ENCODE data around the gene PPP1R11. TPM values are rescaled to one million over a fixed set of nuclear protein-coding genes. Genes with fewer than 3 reads are reported as not detected.
"Not testable (repeated sequence)": the region's sequence is repeated elsewhere in the genome, so short reads cannot be mapped to it uniquely, and the experiment has no call there.

PPP1R11 gene
- total RNA-seq, 1 donor from 2014 or later: 76.9 TPM

DNA sequence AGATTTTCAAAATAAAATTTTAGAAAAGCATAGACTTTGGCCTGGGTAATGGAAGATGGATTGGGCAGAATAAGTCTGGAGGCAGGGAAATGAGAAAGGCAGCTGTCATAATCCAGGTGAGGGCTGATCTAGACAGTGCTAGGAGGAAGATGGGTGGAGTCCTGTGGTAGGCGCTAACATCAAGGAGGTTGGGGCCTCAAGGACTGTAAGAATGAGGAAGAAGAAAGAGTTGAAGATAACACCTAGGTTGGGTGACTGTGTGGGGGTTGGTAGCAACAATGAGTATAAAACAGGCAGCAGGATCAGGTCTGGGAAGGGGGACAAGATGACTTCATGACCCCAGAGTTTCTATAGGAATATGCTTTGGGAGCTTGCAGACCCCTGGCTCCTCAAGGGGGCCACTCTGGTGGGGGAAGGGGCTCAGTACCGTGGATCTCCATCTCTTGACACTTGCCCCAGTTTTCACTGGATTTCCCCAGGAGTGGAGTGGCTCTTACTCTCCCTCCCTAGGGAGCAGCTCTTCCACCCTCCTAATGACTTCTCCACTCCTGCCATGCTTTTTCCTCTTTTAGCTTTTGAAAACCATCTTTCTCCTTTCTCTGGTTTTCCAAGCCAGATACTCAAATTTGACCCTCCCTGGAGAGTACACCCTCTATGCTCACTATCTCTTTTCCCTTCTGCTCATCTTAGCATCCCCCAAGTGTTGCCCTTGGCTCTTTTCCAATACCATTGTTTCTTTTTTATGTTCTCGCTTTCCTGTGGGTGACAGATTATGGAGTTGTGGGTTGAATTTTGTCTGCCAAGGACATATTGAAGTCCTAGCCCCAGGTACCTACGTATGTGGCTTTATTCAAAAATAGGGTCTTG, 31.1 kb downstream of the PPP1R11 start:
- DNase-seq (ENCODE audit: low spot score): peak; percentile 66

DNA sequence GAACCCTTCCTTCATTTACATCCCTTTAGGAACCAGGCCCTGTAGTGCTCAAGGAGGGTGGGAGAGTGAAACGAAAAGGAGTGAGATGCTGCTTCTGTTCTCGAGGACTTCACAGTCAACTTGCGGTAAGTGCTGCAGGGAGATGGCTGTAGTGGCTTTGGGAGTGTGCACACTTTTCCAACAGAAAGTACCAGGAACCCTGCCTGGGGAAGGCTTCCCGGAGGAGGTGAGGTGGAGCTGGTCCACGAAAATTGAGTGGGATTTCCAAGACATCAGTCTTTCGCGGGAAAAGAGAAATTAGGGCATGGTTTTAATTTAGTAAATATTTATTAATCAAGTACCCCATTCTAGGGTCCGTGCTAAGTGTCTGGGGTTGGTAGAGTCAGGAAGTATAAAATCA, 33.2 kb downstream of the PPP1R11 start:
- DNase-seq (ENCODE audit: low spot score): no peak

DNA sequence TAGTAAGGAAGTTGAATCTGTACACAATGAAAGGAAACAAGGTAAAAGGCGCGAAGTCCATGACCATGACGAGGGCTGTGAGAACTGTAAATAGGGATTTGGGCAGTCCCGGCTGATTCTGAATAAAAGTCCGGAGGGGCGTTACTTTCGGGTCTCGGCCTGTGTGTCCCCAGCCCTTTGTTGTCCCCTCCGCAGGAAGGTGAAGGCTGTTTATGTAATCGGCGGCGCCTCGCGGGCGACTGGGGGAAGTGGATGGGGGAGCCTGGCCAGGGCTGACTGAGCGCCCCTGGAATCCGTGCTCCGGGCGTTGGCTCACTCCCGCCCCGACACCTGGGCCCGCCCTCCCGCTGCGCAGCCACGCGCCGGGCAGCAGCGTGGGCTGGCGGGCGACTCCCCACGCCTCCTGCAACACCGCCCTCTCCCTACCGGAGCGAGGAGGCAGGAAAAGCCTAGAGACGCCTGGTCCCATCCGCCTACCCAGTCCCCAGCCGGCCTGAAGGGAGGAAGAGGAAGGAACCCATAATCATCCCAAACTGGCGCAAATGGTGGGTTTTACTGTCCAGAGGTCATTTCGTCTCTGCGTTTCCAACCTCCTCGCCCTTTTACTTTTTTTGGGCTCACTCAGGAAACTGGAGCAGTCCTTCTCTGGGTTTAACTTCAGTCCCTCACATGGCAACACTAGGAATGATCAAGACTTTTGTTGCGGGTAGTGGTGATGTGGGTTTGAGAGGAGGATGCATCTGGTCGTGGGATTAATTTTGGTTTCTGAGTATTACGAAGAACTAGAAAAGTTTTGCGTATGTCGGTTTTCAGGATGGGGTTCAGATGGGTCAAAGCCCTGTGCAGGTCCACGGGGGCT, 33.8 kb downstream of the PPP1R11 start:
- DNase-seq (ENCODE audit: low spot score): peak; percentile 55

DNA sequence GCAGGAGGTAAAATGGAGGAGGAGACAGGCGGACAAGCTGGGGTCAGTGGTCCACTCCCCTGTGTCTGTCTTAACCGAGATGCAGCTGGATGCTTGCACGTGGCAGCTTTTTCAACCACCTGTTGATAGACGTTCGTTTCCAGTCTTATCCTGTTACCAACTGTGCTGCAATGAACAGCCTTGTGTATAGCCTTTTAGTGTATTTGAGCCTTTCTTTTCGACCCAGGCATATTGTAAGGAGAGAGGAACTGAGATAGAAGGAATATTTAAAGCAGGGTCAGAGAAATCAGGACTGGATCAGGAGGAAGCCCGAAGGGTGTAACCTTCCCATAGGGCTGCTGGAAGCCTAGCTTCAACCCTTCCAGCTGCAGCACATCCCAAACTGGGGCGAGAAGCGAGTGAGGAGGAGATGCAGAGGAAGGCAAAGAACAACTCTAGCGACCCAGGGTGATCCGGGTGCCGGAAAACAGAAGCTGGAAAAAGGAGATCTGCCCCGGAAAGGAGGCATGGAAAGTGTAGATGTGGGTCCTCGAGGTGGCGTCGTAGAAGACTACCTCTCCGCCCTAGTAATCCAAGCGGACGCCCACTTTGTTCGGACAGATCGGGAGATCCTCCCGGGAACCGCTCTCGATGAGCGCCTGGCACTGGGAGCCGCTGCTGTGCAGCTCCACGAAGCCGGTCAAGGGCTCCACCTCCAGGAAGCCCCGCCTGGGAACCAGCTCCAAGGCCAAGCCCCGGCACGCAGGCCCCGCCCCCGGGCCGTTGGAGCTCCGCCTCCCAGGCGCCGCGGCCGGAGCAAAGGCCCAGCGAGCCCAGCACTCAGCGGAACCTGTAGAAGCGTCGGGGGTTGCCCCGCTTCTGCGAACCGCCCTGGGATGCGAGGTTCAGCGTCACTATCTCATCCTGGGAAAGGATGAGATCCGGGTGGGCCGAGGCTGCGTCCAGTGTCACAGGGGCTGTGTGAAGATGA, 34.7 kb downstream of the PPP1R11 start:
- peak; percentile 93 for DNase-seq (ENCODE audit: low spot score)

DNA sequence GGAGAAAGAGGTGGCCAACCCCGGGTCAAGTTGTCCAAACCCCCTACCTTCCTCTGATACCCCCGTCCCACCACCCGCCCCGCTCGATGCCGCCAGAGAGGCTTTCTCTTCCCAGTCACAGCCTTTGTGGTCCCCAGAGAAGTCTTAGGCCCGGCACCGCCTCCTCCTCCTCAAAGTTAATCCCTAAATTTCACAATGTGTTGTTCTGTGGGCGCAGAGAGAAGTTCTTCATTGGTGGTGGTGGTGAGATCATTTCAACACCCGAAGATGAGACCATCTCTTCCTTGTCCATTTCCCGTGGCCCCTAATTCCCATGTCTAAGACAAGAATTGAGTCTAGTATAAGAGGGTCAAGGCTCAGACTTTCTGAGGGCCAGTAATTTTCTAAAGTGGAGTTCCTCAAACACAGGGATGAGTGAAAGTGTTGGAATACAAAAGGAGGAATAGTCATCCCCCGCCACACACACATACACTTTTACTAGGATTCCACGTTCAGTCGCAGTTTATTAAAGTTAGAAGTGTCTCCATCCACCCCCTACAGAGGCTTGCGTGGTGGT, 35.5 kb downstream of the PPP1R11 start:
- no peak for DNase-seq (ENCODE audit: low spot score)

DNA sequence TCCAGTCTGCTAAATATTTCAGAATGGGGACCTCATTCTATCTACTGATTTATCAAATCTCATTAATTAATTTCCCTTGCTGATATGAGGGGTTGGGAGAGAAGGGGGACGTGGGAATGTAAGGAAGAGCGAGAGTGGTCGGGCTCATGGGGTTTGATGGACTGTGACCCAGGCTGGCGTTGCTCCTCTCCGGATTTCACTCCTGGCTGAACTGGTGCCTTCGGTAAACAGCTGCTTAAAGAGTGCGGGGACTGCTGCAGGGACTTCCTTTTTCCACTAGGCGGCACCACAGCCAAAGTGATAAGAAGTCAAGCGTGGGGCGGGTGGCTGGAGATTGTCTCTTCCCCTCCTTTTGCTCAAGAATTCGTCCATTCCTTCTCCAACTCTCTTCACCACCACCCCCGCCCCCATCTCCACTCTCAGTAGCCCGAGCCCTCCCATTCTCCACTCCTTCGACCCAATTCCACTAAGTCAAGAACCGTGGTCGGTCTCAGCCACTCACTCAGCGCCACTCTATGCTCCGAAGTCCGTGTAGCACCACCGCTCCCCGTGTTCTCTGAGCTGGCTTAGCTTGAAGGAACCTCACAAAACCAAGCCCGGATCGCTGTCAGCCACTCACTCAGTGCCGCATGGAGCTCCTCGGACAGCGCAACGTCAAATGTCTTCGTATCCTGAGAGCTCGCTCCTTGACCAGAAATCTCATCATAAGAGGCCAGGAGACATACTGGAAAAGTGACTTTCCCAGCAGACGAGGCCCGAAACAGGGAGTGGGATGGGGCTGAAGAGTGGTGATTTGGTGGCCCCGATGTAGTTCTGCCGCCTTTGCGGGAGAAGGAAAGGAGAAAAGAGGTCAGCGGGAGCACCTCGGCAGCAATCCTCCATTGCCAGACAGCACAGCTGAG, 36.2 kb downstream of the PPP1R11 start:
- peak; percentile 93 for DNase-seq (ENCODE audit: low spot score)

DNA sequence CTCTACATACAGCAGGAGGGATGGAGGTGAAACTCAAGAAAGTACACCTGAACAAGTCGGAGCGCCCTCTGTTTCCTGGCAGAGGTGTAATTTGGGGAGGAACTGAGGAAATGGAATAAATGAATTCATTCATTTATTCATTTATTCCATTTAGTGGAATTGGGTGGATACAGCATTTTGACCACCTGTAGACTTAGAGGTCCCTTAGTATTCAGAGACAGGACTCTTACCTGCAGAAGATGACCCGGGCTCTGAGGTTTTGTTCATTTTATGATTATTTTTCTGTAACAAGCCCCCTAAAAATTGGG, 36.8 kb downstream of the PPP1R11 start:
- DNase-seq (ENCODE audit: low spot score): no peak

DNA sequence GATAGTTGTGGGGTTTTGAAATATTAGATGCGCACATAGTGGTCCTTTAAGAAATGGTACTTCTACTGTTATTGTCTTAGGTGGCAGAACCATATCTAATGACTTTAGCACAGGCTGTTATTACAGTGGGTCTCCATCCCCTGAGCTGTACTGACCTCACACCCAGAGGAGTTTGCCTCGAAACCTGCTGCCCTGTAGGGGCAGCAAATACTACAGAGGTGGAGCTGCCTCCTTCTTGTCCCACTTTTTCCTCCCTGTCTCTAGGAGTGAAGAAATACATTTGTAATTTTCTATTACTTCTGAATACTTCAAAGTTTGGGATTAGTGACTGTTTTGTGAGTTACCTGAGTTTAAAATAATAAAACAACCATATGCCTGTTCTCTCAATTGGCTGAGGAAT, 37.7 kb downstream of the PPP1R11 start:
- DNase-seq (ENCODE audit: low spot score): no peak

DNA sequence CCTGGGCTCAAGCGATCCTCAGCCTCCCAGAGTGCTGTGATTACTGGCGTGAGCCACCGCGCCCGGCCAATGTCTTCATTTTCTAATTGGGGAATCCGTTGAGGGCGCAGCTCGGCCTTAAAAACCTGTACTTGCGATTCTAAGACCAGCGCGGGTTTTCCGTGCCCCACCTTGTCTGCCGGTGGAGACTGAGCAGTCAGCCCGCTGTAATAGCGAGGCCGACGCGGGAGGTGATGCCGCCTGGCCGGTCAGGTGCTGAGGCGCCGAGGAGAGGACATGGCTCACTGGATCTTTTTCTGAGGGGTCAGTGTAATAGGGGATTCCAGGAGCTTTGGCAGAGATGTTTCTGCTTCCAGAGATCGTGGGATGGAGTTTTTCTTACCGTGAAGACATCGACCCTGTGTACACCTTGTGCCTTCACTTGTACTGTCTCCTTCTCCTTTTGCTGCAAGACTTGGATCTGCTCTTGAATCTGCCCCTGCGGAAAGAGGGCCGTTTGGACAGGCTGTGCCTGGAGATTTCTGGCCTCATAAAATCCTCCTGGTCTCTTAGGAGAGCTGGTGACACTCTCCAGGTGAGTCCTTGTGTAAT, 44.4 kb downstream of the PPP1R11 start:
- no peak for DNase-seq (ENCODE audit: low spot score)

DNA sequence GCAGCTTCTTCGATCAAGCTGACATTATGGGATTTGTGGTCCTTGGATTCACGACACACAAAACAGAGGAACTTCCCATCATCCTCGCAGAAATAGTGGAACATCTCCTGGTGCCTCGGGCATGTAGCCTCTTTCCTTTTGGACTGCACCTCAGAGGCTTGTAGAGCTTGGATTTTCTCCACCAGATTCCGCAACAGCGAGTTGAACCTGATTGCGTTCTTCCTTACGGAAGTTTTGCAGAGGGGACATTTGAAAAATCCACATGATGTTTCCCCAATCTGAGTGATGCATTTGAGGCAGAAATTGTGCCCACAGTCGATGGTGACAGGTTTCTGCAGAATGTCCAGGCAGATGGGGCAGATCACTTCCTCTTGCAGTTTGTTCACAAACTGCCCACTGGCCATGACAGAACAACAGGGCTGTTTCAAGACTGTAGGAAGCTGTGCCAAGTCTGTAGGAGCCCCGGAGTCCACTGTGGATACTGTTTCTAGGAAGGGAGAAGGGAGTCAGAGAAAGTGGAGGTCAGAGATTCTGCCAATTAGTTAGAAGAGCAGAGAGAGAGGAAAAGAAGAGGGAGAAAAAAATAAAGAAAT, 45.5 kb downstream of the PPP1R11 start:
- DNase-seq (ENCODE audit: low spot score): no peak

DNA sequence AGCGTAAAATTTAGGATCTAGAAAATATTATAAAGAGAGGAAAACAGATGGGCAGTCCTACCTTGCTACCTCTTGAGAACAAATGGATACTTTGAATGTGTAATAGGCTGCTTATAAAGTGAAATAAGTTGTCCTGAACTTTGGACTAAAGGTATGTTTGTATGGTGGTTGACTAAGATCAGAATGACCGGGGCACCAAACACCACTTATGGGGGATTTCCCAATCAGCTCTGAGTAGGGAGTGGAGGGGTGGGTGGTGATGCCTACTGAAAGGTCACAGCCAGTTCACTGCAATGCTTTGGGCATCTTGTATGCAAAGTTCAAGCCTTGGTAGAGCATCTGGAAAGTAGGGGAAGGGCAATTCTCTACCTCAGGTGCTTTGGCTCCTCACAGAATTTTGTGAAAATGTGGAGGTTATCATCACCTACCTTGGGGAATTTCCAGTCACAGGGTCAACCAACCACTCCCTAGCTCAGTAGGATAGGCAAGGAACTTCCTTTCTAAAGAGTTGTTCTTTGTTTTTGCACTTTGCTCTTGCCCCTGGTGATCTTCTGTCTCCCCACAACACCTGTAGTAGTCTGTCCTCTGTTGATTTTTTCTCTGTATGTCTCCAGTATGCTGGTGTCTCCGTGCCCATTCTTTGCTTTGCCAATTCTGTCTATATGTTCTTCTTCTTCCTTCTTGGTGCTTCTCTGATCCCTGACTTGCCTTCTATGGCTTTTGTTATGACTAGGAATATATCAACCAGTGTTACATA, 46.2 kb downstream of the PPP1R11 start, which contains the start of gene TRIM31:
TRIM31 (minus strand) TSS at position 88 of the 757 bp plus-strand sequence. CDS start 285 bp downstream, outside the sequence.
- DNase-seq (ENCODE audit: low spot score): no peak

DNA sequence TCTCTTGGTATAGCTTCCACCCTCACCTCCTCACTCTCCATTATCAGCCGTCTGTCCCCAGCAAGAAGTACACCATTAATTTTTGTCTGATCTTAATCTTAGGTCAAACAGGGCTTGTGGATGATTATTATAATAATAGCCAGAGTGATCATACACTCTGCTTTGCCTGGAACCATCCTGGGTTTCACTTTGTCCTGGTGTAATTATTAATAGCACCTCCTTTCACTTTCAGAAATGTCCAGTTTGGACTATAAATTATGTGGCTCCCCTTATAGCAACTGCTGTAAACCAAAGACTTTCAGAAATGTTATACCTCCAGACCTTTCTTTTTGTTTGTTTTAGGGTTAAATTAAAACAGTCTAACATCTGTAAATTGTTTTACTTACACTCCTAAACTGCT, 46.8 kb downstream of the PPP1R11 start:
- DNase-seq (ENCODE audit: low spot score): no peak

DNA sequence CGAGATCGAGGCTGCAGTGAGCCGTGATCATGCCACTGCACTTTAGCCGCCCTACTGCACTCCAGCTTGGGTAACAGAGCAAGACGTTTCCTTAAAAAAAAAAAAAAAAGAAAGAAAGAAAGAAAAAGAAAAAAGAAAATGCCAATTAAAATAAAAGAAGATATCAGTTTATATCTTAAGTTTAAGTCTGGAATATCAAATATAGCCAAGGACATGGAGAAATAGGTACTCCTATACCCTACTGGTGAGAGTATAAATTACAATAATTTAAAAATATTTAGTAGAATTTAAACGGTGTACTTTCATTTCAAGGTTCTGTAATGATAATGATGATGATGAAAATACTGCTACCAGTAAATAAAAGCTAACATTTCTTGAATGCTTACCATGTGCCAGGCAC, 49.7 kb downstream of the PPP1R11 start:
- DNase-seq (ENCODE audit: low spot score): no peak

DNA sequence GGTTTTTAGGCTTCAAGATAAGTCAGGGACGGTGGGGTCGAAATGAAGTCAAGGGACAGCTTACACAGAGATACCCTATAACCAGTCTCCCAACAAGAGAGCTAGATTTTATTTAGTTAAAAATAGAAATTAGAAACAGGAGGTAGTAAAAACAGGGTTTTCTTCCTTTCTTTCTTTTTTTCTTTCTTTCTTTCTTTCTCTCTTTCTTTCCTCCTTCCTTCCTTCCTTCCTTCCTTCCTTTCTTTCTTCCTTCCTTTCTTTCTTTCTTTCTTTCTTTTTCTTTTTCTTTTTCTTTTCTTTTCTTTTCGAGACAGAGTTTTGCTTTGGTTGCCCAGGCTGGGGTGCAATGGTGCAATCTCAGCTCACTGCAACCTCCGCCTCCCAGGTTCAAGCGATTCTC, 51.7 kb downstream of the PPP1R11 start:
- not testable (repeated sequence) for DNase-seq (ENCODE audit: low spot score)
